Activated CD8-positive, alpha-beta memory T cell treated with anti-CD3 and anti-CD28 coated beads, Interleukin-2, amount 50 U/mL, for 1 hour (primary cell): Measurements from ENCODE around the gene SH3RF2.
"Not testable (repeated sequence)": the region's sequence is repeated elsewhere in the genome, so short reads cannot be mapped to it uniquely, and the experiment has no call there.

Experiments
- DNase-seq: peaks from one replicate; pipeline ENCODE4 v3.0.0-alpha.2; 2020; ENCODE audit errors: extremely low read depth

The SH3RF2 gene

GRCh38 chr5:145936401-145937131 is at the start of gene SH3RF2:
TSS of gene SH3RF2 (plus strand) at chr5:145936578. CDS start at chr5:145937929, 1,351 bp downstream.
- DNase-seq, result no peak

GRCh38 chr5:145887217-145887616 is 49.2 kb upstream of the SH3RF2 start:
- DNase-seq, result no peak

GRCh38 chr5:145887976-145888574 is 48.3 kb upstream of the SH3RF2 start:
- DNase-seq, result no peak

GRCh38 chr5:145889611-145890010 is 46.8 kb upstream of the SH3RF2 start:
- DNase-seq, result no peak

GRCh38 chr5:145891378-145891777 is 45.0 kb upstream of the SH3RF2 start:
- not testable (repeated sequence) for DNase-seq

GRCh38 chr5:145898171-145898570 is 38.2 kb upstream of the SH3RF2 start:
- no peak for DNase-seq

- DNase-seq, result no peak
Observed at GRCh38 chr5:145902421-145902820, 34.0 kb upstream of the SH3RF2 start.

- DNase-seq, result no peak
Observed at GRCh38 chr5:145903113-145903512, 33.3 kb upstream of the SH3RF2 start.

- DNase-seq, result no peak
Observed at GRCh38 chr5:145903867-145904266, 32.5 kb upstream of the SH3RF2 start.

- no peak for DNase-seq
Observed at GRCh38 chr5:145904743-145905142, 31.6 kb upstream of the SH3RF2 start.

- DNase-seq, result no peak
Observed at GRCh38 chr5:145906401-145906800, 30.0 kb upstream of the SH3RF2 start.

GRCh38 chr5:145908206-145908960 is 28.0 kb upstream of the SH3RF2 start:
- DNase-seq, result no peak

GRCh38 chr5:145911164-145911563 is 25.2 kb upstream of the SH3RF2 start:
- no peak for DNase-seq

- no peak for DNase-seq
Observed at GRCh38 chr5:145912019-145912418, 24.4 kb upstream of the SH3RF2 start.

- no peak for DNase-seq
Observed at GRCh38 chr5:145912594-145912993, 23.8 kb upstream of the SH3RF2 start.

GRCh38 chr5:145913701-145914100 is 22.7 kb upstream of the SH3RF2 start:
- DNase-seq, result no peak

- no peak for DNase-seq
Observed at GRCh38 chr5:145915970-145916638, 20.3 kb upstream of the SH3RF2 start.

- DNase-seq, result no peak
Observed at GRCh38 chr5:145917288-145917687, 19.1 kb upstream of the SH3RF2 start.

GRCh38 chr5:145918397-145918796 is 18.0 kb upstream of the SH3RF2 start:
- no peak for DNase-seq

- no peak for DNase-seq
Observed at GRCh38 chr5:145919413-145919812, 17.0 kb upstream of the SH3RF2 start.

GRCh38 chr5:145920542-145921210 is 15.7 kb upstream of the SH3RF2 start:
- DNase-seq, result no peak

GRCh38 chr5:145921211-145921610 is 15.2 kb upstream of the SH3RF2 start:
- no peak for DNase-seq
